Regular cardiac myocyte (primary cell): ENCODE results near the gene POC1A. TPM values are rescaled to one million over a fixed set of nuclear protein-coding genes. Genes with fewer than 3 reads are reported as not detected.

Experiments used
- total RNA-seq: library from RNA; depleted of rRNA; stranded (reverse); fragments of >200 nt; gene quantifications from 2 replicates; pipeline ENCODE4 v1.2.3, GENCODE V29; 2014

The POC1A gene
- total RNA-seq = 2.3 and 21.1 TPM in 2 replicates

DNA sequence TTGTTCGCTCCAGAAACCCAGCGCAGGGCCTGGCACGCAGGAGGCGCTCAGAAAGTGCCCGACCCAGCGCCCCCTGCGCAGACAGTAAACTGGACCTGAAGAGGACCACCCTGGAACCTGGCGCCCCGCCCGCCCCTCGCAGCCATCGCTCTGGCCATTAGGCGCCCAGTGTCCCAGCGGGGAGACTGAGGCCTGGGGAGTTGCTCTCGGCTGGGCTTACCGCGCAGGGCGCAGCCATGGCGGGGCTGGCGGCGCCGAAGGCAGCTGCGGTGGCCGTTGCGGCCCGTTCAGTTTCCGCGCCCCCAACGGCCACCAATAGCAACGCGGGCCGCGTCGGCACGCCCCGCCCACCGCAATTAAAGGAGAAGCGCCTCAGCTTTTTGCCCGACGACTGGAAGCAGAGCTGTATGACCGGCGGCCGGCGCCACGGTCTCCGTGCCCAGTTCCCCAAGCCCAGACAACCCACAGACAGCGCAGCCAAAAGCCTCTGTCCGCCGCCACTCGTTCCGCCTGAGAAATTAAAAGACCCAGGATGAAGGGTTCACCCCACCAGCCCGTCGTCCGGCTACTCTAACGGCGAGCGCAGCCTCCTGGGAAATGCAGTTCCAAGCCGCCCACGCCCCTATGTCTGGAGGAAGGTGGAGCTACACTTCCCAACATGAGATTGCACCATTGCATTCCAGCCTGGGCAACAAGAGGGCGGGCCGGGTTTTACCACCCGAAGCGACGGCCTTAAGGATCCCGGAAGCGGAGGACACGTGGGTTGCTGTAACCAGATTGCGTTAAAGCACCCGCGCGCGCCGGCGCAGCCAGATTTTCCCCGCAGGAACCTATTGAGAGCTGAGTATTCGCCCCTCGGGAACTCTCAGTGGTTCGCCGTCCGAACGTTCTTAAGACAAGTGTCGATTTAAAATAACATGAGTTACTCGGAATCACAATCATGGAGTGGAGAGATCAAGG lies at the start of gene POC1A:
TSS of gene POC1A (minus strand) at position 289 of the 960 bp plus-strand sequence. CDS start at position 238, 51 bp downstream.

DNA sequence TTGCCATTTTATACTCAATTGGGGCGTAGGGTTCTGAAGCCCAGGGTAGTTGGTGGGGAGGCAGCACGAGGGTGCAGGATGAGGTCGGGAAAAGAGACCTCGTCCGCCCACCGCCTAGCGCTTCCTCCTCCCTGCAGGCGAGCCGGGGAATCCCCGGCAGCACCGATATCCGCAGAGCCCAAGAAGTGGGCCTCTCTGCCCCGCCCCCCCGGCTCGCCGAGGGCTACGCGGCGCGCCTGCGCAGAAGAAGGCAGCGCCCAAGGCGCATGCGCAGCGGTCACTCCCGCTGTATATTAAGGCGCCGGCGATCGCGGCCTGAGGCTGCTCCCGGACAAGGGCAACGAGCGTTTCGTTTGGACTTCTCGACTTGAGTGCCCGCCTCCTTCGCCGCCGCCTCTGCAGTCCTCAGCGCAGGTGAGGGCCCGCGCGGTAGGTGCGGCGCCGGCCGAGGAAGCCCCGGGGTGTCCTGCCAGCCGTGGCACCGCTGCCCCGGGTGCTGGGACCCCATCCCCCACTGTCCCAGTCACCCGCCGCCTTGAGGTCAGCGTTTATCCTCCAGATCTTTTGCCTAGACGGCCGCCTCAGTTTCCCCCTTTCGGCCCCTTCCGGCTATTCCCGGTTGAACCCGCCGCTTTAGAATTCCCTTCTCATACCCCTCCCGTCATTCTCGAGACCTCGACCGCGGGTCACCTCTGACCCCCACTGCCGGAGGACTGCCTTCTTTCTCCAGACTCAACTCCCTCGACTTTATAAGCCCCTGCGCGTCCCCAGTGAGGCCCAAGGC lies 43.8 kb upstream of the POC1A start, which contains the start of gene ALAS1:
TSS of gene ALAS1 (plus strand) at position 319 of the 784 bp plus-strand sequence. CDS start 1,082 bp downstream, outside the sequence.

GRCh38 chr3:52056521-52056967 lies 97.7 kb downstream of the POC1A start, which contains the start of gene DUSP7:
Gene DUSP7, minus strand, starts transcription at chr3:52056571. Its CDS starts 205 bp downstream, at chr3:52056366.

Other genes starting within 250 kb of the POC1A start
- gene RRP9, start 212.5 kb downstream of the POC1A start, total RNA-seq = 24.0 and 65.4 TPM in 2 replicates
- gene PARP3, start 212.1 kb downstream of the POC1A start, total RNA-seq = 22.8 and 24.9 TPM in 2 replicates
- under 0.01 TPM in 1 of 2 replicates, not detected in the other for gene GPR62, start 199.0 kb downstream of the POC1A start, total RNA-seq
- gene PCBP4, start 187.0 kb downstream of the POC1A start, total RNA-seq = 35.0 and 66.1 TPM in 2 replicates
- gene ABHD14B, start 180.4 kb downstream of the POC1A start, total RNA-seq = 16.9 and 24.5 TPM in 2 replicates
- gene ABHD14A, start 179.4 kb downstream of the POC1A start, total RNA-seq = 6.5 and 16.6 TPM in 2 replicates
- 64.8 and 86.5 TPM in 2 replicates for gene ACY1, start 170.9 kb downstream of the POC1A start, total RNA-seq
- gene RPL29, start 158.5 kb downstream of the POC1A start, total RNA-seq = 1,134 and 1,150 TPM in 2 replicates
- gene DUSP7, start 97.9 kb downstream of the POC1A start, total RNA-seq = 5.9 and 10.9 TPM in 2 replicates
- gene ALAS1, start 43.7 kb upstream of the POC1A start, total RNA-seq = 27.1 and 32.8 TPM in 2 replicates
- gene TLR9, start 71.2 kb upstream of the POC1A start, total RNA-seq = not detected in 2 replicates
- gene TWF2, start 84.7 kb upstream of the POC1A start, total RNA-seq = 60.3 and 100 TPM in 2 replicates
- gene PPM1M, start 91.3 kb upstream of the POC1A start, total RNA-seq = 18.3 and 18.8 TPM in 2 replicates
- gene WDR82, start 124.2 kb upstream of the POC1A start, total RNA-seq = 51.0 and 79.8 TPM in 2 replicates
- 2.8 and 8.8 TPM in 2 replicates for gene GLYCTK, start 133.4 kb upstream of the POC1A start, total RNA-seq
- 0.96 and 2.0 TPM in 2 replicates for gene DNAH1, start 161.9 kb upstream of the POC1A start, total RNA-seq